ENCODE data around the gene DISC1.
"Not testable (repeated sequence)": the region's sequence is repeated elsewhere in the genome, so short reads cannot be mapped to it uniquely, and the experiment has no call there.

DISC1 gene

DNA sequence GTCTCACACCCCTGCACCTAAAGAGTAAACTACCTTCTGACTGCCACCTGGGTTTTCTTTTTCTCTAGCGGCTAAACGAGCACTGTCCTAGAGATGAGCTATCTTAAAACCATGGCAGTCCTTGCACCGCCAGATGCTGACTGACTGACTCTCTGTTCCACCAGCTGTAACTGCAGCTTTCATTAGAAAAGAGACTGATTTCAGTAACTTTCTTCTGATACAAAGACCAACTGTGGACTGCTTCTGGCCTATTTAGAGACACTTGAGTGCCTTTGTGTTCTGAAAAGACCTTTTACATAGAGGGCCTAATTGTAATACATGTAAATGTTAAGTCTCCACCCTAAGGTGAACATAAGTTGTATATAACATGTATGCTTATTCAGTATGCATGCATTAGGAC, 152.5 kb downstream of the DISC1 start:
- no peak for DNase-seq

DNA sequence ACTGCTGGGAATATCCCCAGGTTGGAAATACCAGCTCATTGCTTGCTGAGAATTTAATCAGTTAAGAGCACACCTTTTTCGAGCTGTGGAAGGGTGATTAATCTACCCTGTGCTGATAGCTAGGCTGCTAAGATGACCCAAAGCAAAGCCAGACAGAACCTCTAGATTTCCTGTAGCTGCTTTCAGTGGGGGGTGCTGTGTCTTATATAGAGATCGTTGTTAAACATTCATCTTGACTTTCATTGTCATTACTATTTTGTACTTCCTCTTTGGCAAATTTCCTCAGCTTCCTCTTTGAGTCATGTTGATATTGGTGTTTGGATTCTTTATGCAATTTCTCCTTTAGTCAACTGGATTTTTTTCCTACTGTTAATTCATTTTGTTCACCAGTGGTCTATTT, 155.3 kb downstream of the DISC1 start:
- DNase-seq, result no peak

DNA sequence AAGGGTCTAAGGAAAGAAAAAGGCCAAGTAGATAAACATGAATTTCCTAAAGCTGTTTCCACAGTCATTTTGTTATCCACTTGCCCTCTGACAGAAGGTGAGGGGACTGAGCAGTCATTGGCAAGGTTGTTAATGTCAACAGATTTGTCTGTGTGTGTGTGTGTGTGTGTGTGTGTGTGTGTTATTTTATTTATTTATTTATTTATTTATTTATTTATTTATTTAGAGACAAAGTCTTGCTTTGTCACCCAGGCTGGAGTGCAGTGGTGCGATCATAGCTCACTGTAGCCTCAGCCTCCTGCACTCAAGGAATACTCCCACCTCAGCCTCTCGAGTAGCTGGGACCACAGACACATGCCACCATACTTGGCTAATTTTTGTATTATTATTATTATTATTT, 158.5 kb downstream of the DISC1 start:
- not testable (repeated sequence) for DNase-seq

DNA sequence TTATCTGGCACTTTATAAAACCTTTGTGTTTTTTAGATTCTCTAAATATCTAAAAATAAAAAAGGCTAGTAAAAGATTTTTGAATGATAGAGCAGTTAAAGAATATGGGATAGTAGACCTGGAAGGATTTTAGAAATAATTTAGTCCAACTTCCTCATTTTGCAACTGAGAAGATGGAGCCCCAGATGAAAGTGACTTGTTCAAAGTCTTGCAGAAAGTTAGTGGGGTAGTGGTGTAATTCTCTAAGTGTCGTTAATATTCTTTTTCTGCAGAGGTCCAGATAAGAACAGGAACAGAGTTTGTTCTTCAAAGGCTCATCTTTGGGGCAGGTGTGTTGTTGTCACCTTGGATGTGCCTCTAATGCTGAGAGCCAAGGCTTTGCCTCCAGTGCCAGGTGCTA, 159.5 kb downstream of the DISC1 start:
- DNase-seq, result no peak

DNA sequence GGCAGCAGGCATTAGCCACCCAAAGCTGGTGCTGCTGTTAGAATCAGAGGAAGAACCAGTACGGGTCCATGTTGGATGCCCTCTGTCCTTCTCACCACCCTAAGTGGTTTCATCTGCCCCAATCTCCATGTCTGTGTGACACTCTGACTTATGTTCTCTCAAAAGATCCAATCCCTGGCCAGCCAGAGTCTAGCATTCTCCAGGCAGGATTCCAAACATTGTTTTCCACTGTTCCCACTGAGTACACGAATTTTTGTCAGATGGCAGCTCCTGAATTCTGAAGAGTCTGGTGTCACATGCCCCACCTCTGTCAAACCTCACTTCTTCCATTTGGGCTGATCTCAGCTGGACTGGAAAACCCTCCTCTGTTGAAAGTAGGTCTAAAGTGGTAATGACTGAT, 166.0 kb downstream of the DISC1 start:
- DNase-seq, result no peak

DNA sequence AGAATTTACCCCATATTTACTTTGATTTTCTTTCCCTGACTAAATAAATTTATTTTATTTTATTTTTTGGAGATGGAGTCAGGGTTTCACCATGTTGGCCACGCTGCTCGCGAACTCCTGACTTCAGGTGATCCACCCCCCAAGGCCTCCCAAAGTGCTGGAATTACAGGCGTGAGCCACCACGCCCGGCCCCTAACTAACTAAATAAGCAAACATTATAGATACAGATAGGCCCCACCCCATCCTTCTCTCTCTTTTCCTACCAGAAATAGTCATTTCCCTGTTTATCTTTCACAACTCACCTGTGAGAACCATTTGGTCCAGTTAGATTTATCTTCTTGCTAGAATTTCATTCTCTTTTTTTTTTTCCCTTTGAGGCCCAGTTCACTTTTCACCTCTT, 167.3 kb downstream of the DISC1 start:
- no peak for DNase-seq

DNA sequence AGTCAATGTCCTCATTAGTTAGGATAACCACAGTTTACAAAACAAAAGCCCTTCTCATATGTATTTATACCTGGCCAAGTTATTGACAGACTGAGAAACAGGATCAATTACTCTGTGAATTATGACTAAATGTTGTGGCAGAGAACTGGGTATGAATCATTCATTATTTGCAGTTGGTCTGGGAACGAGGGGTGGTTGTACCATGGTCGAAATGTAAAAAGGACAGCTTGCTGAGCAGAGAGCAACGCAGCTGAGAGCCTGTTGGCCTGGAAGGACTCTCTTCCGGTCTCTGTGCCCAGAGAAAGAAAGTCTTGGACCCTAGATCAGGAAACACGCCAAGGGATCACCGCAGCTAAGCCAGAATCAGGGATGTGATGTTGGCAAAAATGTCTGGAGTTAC, 169.6 kb downstream of the DISC1 start:
- DNase-seq, result no peak

DNA sequence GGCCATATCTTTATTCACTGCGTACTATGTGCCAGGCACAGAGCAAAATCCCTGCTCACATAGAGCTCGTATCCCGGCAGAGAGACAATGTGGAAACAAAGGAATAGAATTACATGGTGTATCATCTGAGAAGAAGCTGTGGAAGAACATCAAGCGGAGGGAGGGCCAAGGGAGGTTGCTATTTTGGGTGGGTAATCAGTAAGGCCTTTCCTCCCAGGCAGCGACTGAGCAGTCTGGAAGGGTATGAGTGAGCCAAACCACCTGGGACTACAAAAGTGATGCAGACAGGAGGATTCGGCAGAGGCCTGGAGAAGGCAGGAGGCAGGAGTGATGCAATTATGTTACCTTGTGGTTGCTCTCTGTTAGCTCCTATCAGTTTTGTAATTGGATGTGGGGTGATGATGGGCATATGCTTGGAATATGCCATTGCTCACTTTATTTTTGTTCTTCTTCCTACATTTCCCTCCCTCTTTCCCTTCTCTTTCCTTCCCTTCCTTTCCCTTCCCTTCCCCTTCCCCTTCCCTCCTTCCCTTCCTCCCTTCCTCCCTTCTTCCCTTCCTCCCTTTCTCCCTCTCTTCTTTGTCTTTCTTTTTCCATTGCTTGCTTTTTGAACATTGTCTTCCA, 172.9 kb downstream of the DISC1 start:
- no peak for DNase-seq

DNA sequence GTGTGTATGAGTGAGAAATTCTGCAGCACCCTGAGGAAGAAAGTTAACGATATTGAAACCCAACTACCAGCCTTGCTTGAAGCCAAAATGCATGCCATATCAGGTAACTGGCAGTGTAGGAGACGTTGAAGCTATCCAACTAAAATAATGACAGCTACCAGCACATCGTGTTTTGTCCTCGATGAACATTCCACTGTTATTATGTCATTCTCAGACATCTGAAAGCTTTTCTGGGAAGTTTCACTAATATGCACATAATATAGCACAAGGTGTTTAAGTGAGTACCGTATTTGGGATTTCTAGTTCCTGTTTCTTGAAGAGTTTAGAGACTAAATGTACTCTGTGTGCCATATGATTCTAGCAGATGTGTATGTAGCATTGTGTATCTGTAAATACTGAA, 173.5 kb downstream of the DISC1 start:
- DNase-seq, result no peak

DNA sequence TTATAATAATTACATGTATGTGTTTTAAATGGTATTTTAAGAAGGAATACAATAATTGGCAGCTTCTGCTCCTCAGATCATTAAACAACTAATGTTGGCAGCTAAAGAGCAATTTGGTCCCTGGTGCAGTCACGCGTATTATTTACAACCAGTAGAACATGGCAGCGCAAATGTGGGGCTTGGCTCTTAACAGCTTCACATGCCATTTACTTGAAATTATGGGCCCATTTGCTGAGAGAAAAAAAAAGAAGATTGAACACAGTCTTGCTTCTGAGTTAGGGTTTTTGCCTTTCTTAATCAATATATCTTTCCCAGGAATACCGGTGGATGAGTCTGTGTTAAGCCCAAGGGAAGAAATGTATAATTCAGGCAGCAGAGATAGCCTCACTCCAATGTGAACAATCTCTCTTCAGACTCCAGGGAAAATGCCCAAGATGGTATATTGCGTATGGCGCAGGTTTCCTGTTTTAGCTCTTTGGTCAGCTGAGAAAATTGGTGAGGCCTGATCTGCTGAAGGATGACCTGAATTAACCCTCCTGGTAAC, 174.5 kb downstream of the DISC1 start:
- DNase-seq, result no peak

DNA sequence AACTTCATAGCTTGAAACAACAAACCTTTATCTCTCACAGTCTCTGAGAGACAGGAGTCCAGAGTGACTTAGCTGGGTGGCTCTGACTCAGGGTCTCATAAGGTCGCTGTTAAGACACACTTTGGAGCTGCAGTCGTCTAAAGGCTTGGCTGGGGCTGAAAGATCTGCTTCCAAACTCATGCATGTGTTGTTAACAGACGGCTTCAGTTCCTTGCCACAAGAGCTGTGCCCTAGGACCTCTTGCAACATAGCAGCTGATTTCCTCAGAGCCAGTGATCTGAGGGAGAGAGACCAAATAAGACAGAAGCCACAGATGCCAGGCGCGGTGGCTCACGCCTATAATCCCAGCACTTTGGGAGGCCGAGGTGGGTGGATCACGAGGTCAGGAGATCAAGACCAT, 176.8 kb downstream of the DISC1 start:
- no peak for DNase-seq

DNA sequence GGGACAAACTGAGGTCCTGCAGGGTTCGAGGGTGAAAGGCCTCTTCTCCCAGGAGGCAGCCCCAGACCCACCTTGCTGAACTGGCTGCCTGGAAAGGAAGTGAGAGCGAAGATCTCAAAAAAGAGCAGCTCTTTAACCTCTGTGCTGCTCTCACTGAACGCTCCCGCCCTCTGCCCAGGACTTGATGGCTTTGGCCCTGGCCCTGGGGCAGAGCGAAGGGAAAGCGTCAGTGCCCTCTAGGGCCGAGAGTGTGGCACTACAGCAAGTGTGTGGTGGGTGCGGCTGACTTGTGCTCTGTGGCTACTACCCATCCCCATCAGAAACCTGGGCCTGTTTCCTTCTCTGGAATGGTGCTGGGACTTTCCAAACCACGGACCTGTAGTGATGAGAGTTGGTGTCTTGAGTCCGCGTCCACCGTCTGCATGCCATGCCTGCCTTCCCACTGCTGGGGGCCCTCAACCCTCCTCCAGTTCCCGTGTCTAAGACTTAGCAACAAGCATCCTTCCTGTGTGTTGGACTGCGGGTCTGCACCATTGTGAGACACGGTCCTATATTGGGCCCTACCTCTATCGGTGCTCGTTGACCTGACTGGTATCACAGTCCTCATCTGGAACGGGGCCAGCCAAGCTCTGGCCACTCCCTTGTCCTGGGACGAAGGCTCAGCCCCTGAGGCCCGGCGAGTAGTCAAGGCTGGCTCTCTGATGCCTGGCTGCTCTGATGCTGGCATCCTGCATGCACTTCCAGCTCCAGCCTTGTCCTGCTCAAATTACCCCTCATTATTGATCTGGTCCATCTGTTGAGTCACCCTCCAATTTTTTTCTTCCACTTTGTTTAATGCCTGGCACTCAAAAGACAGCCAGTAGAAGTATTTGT, 180.3 kb downstream of the DISC1 start:
- DNase-seq, result peak; percentile 6

DNA sequence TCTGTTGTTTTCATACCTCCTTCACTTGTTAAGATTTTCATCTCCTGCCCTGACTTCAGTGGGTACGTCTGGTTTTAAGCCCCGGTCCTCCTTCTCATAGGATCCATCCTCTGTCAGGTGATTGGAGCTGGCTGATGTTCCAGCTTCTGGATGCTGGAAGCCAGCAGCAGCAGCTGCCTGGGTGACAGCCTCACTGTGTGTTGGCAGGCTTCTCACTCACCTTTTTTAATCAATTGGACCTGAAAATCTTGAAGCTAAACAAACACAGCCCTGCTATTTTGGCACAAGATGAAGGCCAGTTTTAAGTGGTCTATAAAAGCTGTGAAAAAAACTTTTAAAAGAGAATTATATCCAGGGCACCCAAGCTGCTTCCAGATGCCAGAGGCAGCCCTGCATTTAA, 181.0 kb downstream of the DISC1 start:
- DNase-seq, result no peak

DNA sequence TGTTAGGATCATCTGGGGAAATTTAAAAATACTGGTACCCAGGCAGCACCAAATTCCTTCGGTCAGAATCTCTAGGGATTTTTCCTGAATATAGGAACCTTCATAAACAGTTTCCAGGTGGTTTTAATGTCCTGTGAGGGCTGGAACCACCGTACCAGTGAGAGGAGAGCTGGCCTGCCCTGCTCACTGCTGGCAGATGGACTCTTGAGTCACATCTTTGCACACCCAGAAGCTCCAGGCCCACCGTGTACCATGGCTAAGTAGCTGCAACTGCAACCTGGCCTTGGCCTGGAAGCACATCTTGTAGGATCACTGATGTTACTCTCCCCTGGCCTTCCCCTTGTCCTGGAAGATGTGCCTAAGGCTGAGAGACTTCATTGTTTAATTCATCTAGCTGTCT, 181.5 kb downstream of the DISC1 start:
- DNase-seq, result no peak

DNA sequence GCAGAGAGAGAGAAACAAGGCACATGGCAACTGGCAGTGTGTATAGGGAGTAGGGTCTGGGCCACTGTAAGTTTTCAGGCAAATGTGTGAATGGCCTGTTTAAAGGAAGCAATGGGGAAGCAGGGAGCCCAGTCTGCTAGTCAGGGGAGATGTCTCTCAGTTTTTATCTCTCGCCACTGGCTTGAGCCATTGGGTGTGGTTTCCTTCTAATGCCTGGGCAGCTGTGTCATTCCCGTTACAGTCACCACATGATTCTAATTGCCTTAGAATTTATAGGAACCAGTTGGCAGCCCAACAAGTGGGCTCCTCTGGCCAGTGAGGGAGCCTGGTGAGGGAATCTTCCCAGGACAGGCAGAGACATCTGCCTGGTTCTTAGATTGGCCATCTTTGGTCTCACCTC, 182.4 kb downstream of the DISC1 start:
- no peak for DNase-seq

DNA sequence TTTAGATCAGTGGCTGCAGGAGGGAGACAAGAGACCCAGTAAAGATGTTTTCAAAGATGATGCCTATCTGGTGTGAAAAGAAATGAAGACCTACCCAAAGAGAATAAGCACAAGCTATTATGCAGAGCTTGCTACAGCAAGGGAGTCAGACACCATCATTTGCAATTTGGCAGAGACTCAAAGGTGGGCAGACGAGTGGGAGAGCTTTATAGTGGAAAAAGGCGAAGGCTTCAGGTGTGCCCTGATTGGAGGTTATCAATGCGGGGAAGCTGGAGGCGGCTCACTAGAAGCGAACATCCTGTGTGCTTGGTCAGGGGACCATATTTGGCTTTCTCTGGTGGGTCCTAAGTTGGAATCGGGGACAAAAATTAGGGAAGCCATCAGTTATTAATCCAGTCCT, 183.8 kb downstream of the DISC1 start:
- DNase-seq, result no peak

DNA sequence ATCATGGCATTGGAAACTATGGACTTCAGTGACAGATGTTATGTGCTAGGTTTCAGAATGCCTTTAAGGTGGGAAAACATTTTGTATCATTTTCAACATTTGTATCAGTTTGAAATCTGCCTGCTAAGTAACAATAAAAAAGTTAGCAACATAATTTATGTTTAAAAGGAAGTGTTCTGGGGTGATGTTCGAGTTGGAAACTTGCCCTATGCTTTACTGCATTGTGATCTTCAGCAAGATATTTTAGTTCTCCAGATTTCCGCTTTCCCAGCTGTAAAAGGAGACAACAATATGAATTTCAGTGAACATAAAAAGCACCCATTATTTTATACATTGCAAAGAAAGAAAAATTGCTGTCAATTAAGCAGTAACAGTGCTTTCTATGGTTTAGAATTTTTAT, 187.4 kb downstream of the DISC1 start:
- no peak for DNase-seq

DNA sequence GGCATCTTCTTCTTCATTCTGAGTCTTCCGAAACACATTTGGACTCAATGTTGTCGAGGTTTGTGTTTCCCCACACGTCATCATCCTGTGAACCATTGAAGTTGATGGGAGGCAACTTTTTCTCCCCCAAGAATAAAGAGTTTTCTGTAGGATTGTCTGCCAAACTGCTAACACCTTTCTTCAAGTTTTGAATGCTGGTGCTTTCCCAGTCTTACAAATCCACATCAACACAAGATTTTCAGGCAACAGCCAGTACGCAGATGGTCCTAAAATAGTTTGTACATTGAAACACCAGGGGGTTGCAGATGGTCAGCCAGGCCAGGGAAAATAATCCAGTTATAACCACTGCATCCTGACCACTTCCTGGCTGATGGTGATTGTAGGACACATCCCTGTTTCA, 187.9 kb downstream of the DISC1 start:
- DNase-seq, result no peak

DNA sequence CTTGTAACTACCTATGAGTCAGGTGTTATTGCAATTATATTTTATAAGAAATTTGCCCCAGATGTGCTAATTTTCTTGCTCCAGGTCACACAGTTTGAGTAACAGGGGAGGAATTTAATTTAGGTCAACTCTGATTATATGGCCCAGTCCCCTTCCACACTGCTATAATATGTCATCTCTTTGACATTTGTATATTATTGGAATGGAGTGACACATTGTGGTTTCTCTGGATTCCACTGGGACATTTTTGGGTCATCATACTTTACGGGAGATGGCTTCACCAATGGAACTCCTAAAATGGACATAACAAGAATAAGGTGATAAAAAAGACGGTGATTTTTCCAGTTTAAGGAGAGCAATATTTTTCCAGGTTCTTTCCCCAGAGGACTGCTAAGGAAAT, 191.2 kb downstream of the DISC1 start:
- DNase-seq, result no peak

DNA sequence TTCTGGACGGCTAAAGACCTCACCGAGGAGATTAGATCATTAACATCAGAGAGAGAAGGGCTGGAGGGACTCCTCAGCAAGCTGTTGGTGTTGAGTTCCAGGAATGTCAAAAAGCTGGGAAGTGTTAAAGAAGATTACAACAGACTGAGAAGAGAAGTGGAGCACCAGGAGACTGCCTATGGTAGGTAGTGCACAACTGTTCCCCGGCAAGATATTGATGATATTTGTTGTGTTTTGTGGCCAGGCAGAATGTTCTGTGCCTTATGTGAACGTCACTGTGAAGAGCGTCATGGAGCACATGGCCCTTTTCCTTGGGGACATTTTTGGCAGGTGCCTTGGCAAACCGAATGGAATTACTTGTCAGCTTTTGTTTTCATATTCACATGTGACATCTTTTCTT, 191.7 kb downstream of the DISC1 start:
- no peak for DNase-seq

DNA sequence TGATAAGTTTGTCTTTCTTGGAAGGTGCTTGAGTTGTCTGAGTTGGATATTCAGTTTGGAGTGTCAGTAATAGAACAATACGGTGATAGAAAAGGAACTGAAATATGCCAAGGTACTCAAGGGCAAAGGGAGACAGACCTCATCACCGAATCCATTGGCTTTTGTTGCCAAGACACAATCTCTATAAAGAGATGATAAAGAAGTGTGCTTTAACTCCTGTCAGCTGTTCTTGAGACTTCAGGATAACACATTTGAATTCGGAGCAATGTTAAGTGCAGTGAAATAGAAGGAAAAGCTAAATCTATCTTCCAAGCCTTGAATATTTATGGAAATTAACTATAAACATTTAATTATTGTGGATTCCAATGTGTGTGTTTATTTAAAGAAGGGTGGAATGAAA, 194.7 kb downstream of the DISC1 start:
- DNase-seq, result no peak

DNA sequence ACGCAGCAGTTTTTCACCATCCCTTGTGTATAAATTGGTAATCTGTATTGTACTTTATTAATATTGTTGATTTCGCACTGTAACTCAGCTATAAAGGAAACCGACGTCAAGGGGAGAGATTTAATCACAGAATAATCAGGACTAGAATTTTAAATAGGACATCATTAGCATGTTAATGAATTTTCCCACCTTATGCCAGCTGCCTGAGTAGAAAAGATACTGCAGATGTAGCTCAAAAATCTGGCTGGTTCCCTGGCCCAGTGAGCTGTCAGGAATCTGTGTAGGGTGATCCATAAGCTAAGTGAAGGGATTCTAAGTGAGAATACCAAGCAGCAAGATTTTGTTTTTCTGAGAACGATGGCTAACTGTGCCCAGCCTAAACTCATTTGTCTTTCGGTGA, 195.5 kb downstream of the DISC1 start:
- no peak for DNase-seq

DNA sequence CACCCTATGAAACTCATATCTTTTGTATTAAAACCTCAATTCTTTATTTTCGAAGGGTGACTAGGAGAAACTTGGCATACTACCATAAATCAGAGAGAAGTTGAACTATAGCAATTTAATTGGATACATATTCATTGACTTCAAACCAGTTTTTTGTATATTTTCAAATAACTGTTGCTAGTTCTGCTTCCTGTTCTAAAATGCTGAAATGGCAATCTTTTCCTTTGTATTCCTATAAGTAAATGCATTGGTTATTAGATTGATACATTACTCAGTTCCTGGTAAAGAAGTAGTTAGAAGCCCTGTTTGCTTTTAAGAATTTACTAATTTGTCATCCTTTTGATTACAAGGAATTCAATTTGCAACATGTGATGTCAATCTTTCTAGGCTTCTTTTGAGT, 200.0 kb downstream of the DISC1 start:
- no peak for DNase-seq

DNA sequence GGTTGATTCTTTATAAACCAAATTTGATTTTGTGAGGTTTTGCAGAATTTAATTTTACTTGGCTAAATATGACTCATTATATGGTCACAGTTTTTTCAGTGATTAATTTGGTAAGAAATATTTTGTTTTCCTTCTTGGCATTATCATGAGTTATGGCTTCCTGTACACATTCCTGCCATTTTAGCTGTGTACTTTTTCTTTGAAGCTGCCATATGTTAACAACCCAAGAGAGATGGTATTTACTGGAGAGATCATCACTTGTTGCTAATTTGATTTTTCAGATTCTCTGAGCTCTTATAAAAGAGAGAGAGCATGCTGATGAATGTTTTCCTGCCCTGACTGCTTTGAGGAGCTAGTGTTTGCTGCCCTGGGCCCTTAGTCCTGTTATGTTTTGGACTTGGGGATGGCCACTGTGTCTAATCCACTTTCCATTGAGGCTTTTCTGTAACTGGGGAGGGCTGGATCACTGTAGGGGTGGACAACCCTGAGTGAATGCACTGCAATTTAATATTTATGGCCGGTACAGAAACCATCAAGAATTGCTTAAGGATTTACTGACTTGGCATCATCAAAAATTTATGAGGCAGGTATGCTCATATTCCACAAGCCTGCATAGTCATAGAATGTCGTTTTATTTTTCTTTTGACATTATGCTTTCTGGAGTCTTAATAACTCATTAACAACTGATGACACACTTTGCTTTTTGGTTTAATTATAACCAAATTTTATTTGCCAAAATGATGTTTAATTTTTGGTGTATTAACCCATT, 200.9 kb downstream of the DISC1 start:
- no peak for DNase-seq
